ENCODE measurements around the gene CDCA7. TPM values are rescaled to one million over a fixed set of nuclear protein-coding genes. Genes with fewer than 3 reads are reported as not detected.

Gene CDCA7
- total RNA-seq, 1 donor from 2014 or later: 3.2 TPM

GRCh38 chr2:173346035-173346434 lies 8.6 kb upstream of the CDCA7 start:
- TF ChIP-seq CTCF (IDR thresholded peaks at IDR 0.05; ENCODE audit: partially characterized antibody, unreplicated experiment): no peak
- Mint-ChIP-seq H3K27ac (ENCODE audit: unreplicated experiment) (no peak overlapping the region), H3K9me3 (ENCODE audit: unreplicated experiment) (peaks cover 2% of the 10 kb centered on the region), H3K4me3 (ENCODE audit: unreplicated experiment) (no peak overlapping the region), H3K4me1 (ENCODE audit: low read depth, unreplicated experiment) (no peaks in the 10 kb centered on the region), H3K36me3 (ENCODE audit: unreplicated experiment) (no peaks in the 10 kb centered on the region), H3K27me3 (ENCODE audit: unreplicated experiment) (no peaks in the 10 kb centered on the region)
- DNase-seq: no peak

- H3K36me3 Mint-ChIP-seq (ENCODE audit: unreplicated experiment): no peaks in the 10 kb centered on the region
- H3K9me3 Mint-ChIP-seq (ENCODE audit: unreplicated experiment): peaks cover 2% of the 10 kb centered on the region
- H3K27ac Mint-ChIP-seq (ENCODE audit: unreplicated experiment): no peak overlapping the region
- H3K4me3 Mint-ChIP-seq (ENCODE audit: unreplicated experiment): no peak overlapping the region
- H3K27me3 Mint-ChIP-seq (ENCODE audit: unreplicated experiment): no peaks in the 10 kb centered on the region
- DNase-seq: no peak
- H3K4me1 Mint-ChIP-seq (ENCODE audit: low read depth, unreplicated experiment): no peaks in the 10 kb centered on the region
- no peak for TF ChIP-seq CTCF (IDR thresholded peaks at IDR 0.05; ENCODE audit: partially characterized antibody, unreplicated experiment)
These were observed 7.1 kb upstream of the CDCA7 start for GRCh38 chr2:173347305-173348168.

- Mint-ChIP-seq H3K4me1 (ENCODE audit: low read depth, unreplicated experiment) (no peaks in the 10 kb centered on the region), H3K27me3 (ENCODE audit: unreplicated experiment) (peaks cover 2% of the 10 kb centered on the region), H3K4me3 (ENCODE audit: unreplicated experiment) (no peak overlapping the region), H3K27ac (ENCODE audit: unreplicated experiment) (no peak overlapping the region), H3K9me3 (ENCODE audit: unreplicated experiment) (peaks cover 4% of the 10 kb centered on the region), H3K36me3 (ENCODE audit: unreplicated experiment) (no peaks in the 10 kb centered on the region)
- no peak for TF ChIP-seq CTCF (IDR thresholded peaks at IDR 0.05; ENCODE audit: partially characterized antibody, unreplicated experiment)
- no peak for DNase-seq
These were observed 5.4 kb upstream of the CDCA7 start for GRCh38 chr2:173349287-173349686.

- Mint-ChIP-seq H3K27me3 (ENCODE audit: unreplicated experiment) (peaks cover 3% of the 10 kb centered on the region), H3K9me3 (ENCODE audit: unreplicated experiment) (peaks cover 5% of the 10 kb centered on the region), H3K4me1 (ENCODE audit: low read depth, unreplicated experiment) (no peaks in the 10 kb centered on the region), H3K4me3 (ENCODE audit: unreplicated experiment) (no peak overlapping the region), H3K36me3 (ENCODE audit: unreplicated experiment) (no peaks in the 10 kb centered on the region), H3K27ac (ENCODE audit: unreplicated experiment) (no peak overlapping the region)
- DNase-seq: no peak
- no peak for TF ChIP-seq CTCF (IDR thresholded peaks at IDR 0.05; ENCODE audit: partially characterized antibody, unreplicated experiment)
These were observed 4.3 kb upstream of the CDCA7 start for GRCh38 chr2:173350383-173350782.

GRCh38 chr2:173351879-173352278 lies 2.8 kb upstream of the CDCA7 start:
- Mint-ChIP-seq H3K4me3 (ENCODE audit: unreplicated experiment) (no peak overlapping the region), H3K36me3 (ENCODE audit: unreplicated experiment) (no peaks in the 10 kb centered on the region), H3K27ac (ENCODE audit: unreplicated experiment) (no peak overlapping the region), H3K27me3 (ENCODE audit: unreplicated experiment) (peaks cover 3% of the 10 kb centered on the region), H3K9me3 (ENCODE audit: unreplicated experiment) (peaks cover 2% of the 10 kb centered on the region), H3K4me1 (ENCODE audit: low read depth, unreplicated experiment) (no peaks in the 10 kb centered on the region)
- DNase-seq: no peak
- TF ChIP-seq CTCF (IDR thresholded peaks at IDR 0.05; ENCODE audit: partially characterized antibody, unreplicated experiment): no peak
